ENCODE results near the gene GULP1.
"Not testable (repeated sequence)": the region's sequence is repeated elsewhere in the genome, so short reads cannot be mapped to it uniquely, and the experiment has no call there.

Gene GULP1, protein sequence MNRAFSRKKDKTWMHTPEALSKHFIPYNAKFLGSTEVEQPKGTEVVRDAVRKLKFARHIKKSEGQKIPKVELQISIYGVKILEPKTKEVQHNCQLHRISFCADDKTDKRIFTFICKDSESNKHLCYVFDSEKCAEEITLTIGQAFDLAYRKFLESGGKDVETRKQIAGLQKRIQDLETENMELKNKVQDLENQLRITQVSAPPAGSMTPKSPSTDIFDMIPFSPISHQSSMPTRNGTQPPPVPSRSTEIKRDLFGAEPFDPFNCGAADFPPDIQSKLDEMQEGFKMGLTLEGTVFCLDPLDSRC

DNA sequence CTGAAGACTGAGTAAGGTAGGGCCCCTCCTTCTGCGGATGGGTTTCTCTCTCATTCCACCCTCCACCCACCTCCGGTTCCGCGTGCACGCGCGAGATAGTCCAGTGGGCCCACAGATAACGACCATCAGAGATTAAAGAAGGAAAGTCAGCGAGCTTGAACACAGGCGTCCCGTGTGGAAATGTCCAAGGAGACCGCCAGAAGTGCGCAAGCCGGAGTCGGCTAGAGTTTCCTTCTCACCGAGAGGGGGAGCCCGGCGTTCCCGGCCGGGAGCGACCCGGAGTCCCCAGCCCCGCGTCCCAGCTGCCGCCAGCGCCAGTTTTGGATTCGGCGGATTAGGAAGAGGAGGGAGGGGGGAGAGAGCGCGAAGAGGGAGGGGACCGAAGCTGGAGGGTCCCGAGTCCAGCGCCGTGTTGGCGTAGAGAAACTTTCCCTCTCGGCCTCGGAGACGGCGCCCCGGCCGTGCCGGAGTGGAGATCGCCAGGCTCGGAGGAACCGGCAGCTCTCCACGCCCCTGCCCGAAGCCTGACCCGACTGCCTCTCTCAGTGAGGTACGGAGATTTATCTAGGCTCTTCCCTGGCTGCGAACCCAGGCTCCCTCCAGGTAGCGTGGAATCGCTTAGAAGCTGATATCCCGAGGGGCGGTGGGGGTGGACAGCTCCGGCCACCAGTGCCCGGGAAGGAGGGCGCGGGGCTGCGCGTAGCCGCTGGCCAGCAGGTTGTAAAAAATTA is at the start of gene GULP1:
GULP1 (plus strand) TSS at position 258 of the 731 bp plus-strand sequence. CDS start 185,829 bp downstream, outside the sequence.
- peak in 47 of 56 donors; percentile 8 to 69 (median 38) for DNase-seq

DNA sequence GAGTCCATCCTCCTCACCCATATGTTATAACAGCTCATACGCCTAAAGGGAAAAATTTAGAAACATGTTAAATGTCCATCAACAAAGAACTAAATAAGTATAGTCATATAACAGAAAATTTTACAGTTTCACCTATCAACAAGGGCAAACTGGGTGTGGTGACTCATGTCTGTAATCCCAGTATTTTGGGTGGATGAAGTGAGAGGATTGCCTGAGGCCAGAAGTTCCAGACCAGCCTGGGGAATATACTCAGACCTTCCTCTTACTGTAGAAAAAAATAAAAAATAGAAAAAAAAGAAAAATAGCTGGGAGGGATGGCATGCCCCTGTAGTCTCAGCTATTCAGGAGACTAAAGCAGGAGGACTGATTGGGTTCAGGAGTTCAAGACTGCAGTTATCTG is 48.3 kb upstream of the GULP1 start:
- DNase-seq = no peak

DNA sequence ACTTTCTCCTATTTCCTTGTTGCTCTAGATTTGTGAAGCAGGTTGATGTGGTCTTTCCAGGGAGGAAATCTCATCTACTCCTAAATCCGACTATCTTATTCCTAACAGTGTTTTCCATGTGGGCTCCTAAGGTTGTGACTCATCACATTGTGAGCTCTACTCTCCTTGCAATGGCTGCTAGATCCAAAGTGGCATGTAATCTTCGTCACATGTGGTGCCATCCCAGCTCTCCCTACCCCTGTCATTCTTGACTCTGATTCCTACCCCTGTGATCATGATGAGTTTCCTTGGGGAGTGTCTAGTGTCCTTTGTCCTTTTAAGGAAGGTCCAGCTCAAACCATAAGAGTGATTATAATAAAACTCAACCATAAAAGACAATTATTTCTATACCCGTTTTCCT is 47.3 kb upstream of the GULP1 start:
- no peak for DNase-seq

DNA sequence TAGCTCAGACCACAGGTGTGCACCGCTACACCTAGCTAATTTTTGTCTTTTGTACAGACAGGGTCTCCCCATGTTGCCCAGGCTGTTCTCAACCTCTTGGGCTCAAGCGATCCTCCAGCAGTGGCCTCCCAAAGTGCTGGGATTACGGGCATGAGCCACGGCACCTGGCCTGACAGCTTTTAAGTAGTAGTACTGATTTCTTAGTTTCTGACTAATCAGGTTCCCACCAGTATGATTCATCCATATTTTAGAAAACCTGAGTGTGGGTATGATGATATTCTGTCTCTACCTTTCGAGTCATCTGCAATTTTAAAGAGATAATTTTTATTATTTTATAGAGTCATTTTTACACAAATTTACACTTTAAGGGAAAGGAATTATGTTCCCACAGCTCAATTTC is 46.4 kb upstream of the GULP1 start:
- no peak for DNase-seq

DNA sequence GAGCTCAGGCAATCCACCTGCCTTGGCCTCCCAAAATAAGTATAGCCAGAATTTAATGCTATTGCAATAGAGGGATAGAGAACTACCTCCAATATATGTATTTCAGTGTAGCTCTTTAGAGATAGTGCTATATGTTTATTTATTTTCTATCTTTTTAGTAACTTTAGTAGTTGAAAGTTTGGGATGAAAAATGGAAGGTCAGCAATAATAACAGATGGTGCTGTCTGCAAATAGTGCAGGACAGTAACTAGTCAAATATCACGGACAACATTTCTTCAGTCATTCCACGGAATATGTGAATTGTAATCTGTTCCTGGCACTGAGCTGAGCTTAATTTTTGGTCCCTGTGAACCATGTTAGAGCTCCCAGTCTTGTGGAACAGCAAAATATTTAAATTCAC is 43.2 kb upstream of the GULP1 start:
- DNase-seq = no peak

DNA sequence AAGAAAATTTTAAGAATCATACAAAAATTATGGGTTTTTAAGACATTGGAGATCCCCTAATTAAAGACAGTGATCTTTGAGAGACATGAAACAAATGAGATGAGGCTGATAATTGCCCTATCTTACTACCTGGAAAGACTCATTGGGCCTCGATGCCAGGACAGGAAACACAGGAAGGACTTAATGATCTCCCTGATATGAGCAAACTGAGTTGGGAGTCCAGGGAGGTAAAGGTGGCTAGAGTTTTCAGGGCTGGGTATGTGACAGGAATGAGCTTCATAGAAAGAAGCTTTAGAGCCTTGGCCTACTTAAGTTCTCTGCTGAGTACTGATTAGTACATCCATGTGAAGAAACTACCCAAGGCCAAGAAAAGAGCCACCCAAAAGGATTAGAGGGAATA is 40.6 kb upstream of the GULP1 start:
- DNase-seq = no peak

DNA sequence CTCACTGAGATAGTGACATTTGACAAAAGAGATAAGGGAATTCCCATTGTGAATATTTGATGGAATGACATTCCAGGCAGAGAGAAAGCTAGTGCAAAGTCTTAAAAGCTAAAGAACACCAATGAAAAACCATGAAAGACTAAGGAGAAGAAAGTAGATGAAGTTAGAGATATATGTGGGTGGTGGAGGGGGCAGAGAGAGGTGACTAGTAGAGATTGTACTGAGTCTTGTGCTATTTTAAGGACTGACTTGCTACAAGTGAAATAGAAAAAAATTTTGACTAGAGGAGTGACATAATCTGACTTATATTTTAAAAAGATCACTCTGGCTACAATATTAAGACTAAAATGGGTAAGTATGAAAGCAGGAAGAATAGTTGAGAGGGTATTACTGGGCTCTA is 35.3 kb upstream of the GULP1 start:
- DNase-seq = no peak

DNA sequence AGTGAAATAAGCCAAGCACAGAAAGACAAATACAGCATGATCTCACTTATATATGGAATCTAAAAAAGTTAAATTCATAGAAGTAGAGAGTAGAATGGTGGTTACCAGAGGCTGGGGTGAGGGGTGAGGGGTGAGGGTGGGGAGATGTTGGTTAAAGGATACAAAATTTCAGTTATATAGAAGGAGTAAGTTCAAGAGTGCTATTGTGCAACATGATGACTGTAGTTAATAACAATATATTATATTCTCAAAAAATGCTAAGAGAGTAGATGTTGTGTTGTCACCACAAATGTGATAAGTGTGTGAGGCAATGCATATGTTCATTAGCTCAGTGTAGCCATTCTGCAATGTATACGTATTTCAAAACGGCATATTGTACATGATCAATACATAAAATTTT is 26.4 kb upstream of the GULP1 start:
- no peak for DNase-seq

DNA sequence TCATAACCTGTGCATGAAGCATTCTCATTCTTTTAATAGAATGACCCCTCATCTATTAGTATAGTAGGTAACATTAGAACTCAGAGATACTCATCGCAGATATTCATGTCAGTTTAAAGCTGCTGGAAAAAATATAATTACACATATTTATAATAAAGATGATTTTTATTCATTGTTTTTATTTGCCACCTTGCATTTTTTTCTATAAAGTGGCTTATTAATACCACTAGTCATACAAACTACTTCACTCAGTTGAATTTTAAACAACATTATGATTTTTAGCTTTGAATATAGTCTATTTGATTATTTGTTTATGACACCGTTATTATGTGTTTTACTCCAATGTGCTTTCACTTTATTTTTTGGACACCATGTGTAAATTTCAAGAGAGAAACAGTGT is 23.9 kb upstream of the GULP1 start:
- no peak for DNase-seq

DNA sequence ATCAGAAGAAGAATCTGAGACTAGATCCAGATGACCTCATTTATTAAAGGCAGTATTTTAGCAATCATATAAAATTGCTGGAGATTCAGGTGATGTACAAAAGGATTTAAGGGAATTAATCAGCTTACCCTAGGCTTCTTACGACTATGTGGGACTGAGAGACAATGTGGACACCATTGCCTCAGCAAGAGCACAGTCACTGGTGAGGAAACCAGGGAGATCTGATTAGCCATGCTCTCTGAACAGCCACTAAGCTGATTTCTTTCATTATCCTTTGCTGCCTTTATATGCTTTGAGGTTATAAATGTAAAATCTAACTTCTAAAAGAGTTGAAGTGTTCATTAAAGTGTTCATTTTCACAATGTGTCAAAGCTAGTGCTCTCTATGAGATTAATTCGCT is 22.7 kb upstream of the GULP1 start:
- no peak for DNase-seq

DNA sequence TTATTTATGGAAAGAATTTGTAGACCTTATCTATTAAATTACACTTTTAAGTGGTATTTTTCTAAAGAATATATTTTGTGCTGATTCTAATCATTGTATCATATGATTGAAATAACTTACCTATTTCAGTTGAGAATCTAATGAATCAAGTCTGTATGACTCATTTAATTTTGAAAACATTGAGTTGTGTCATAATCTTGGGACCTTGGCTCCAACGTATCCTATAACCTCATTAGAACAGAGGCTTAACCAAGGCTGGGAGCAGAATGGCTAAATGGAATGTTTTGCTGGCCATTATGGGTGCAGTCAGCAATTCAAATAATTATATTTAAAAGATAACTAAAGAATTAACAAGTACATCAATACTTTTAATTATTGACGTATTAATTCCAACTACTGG is 19.6 kb upstream of the GULP1 start:
- DNase-seq = no peak

DNA sequence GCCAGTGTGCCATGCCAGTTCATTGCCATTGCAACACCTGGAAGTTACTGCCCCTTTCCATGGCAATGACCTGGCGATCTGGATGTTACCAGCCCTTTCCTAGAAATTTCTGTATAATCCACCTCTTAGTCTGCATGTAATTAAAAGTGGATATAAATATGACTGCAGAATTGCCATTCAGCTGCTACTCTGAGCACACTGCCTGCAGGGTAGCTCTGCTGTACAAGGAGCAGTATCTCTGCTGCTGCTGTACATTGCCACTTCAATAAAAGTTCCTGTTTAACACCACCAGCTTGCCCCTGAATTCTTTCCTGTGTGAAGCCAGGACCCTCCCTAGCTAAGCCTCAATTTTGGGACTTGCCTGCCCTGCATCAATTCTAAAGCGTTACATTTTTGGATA is 17.4 kb upstream of the GULP1 start:
- no peak for DNase-seq

DNA sequence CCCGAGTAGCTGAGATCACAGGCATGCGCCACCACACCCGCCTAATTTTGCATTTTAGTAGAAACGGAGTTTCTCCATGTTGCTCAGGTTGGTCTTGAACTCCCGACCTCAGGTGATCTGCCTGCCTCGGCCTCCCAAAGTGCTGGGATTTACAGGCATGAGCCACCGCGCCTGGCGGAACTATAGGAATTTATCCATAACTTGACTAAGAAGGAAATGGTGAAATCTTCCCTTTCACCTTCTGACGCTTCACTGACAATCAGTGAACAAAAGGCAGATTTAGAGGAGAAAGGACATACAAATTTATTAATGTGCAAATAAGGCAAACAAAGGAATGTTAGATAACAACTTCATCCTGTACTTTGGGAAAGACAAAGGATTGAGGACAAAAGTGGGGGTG is 15.4 kb upstream of the GULP1 start:
- no peak for DNase-seq

DNA sequence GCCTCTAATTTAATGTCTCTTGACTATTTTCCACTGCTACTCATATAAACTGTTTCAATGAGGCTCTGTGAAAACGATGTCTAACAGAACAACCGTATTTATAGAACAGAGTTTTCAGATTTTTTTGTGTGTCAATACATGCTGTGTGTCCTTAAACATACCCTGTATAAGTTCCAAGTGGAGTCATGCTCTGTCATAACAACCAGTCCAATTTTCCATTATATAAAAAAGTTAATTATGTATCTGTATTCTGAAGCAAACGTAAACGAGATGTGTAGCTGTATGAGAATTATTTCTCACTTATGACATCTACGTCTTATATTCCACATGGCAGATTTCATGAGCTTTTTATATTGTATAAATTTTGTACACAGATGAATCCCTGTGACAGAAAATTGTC is 13.9 kb upstream of the GULP1 start:
- no peak for DNase-seq

DNA sequence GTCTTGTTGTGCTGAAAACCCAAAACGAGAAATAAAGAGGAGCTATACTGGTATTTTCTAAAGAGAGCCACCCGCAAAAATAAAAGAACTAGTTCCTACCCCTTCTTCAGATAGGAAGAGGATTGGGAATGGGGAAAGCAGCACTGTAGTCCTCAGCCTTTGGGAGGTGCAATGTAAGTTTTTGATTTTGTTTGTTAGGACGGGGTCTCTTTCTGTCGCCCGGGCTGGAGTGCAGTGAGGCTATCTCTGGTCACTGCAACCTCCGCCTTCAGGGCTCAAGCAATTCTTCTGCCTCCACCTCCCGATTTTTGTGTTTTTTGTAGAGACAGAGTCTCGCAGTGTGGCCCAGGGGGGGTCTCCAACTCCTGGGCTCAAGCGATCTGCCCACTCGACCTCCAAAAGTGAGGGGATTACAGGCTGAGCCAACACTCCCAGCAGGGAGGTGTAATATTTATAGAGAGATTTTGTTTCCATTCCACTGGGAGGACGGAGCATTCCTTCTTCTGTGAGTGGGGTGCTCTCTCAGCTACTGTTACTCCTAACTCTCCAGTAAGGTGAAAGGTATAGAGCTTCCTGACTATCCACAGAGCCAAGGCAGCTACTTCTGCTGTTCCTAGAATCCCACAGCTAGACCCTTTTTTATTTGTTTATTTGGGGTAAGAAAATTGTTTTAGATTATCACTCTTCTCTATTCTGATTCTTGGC is 13.1 kb upstream of the GULP1 start:
- DNase-seq = no peak

DNA sequence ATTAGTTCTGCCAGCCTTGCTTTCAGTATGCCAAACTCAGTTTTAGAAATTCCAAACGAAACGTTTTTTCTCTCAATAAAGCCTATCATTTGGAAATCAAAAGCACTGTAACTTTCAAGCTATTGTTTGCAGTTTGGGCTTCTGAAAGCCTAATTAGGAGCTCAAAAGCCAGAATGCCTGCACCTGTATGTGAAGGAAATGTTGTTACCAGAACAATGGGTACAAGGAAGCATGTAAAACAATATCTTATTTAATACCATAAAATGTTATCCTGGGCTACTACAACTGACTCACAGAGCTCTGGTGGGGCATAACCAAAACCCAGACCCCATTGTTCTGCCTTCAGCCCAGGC is 12.6 kb upstream of the GULP1 start:
- no peak for DNase-seq

DNA sequence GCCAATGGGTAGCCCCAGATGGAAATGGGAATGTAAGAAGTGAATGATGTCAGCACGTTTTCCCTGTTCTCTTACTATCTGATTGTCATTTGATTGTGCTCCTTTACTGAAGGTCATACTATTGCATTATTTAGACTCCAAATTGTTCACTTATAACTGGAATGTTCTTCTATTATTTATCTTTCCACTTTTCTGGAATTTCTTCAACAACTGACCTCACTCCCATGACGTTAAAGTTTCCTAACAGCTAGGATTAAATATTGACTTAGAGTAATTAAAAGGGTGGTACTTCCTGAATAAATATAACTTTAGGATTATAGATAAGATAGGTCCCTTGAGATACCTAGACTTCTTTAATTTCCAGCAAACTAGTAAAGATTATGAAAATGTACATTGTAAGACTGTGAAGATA is 10.9 kb upstream of the GULP1 start:
- no peak for DNase-seq

DNA sequence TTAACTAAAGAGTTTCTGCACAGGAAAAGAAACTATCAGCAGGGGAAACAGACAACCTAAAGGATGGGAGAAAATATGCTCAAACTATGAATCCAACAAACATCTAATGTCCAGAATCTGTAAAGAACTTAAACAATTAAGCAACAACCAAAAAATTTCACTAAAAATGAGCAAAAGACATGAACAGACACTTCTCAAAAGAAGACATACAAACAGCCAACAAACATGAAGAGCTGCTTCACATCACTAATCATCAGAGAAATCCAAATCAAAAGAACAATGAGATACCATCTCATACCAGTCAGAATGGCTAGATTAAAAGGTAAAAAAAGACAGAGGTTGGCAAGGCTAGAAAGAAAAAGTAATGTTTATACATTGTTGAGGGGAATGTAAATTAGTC is 8.8 kb upstream of the GULP1 start:
- DNase-seq = no peak

DNA sequence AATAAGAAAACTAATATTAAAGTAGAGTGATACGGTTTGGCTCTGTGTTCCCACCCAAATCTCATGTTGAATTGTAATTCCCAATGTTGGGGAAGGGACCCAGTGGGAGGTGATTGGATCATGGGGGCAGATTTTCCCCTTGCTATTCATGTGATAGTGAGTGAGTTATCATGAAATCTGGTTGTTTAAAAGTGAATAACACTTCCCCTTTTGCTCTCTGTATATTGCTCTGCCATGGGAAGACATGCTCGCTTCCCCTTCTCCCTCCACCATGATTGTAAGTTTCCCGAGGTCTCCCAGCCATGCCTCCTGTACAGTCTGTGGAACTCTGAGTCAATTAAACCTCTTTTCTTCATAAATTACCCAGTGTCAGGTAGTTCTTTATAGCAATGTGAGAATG is 7.4 kb upstream of the GULP1 start:
- DNase-seq = not testable (repeated sequence)

DNA sequence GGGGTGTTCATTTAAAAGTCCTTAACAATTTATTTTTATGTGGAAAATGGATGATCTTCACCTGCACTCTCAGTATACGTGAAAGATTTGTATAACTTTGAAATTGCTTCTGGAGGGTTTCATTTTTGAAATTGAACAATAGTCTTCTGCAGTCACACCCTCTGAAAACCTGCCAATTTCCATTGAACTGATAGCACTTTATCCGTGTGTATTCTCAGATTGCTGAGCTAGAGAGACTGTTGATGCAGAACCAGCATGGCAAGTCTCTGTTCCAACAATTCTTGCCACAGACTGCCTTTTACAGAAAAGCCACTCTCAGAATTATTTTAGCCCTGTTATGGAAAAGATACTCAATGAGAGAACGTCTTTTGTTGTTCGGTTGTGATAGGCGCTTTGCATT is 6.6 kb upstream of the GULP1 start:
- DNase-seq = no peak

DNA sequence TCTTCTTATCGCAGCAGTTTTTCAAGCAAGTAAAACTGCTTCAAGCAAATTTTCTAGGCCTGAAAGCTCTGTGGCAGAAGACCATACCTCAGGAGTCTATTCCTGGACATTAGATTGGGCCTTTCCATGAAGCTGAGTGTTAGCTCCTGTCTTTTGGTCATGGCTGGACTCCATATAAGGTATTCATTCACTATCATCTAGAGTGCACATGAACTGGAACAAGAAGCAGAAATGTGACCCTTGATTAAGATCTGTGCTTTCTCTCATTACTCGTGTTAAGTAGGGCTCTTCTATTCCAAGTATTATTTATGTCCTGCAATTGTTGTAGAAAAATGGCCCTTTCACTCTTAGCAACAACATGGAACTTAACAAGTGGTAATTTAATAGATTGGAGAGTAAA is 5.9 kb upstream of the GULP1 start:
- no peak for DNase-seq

DNA sequence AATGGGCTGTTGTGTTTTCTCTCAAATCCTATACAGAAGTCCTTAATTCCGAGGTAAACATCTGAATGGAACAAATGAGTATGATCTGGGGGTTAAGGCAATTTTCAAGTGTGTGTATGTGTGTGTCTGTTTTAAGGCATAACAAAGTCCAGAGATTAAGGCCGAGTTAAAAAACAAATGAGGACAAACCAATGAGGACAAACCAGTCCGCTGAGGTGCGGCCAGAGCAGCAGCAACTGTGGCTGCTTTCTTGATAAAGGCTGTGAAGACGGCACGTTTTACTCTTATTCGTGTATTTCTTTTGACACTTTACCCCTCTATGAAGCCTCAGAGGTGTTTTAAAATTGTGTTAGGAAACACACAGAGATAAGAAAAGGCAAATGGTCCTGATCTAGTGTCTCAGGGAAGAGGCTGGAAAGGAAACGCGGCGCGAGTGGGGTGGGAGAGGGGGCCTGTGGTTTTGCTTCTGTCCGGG is 495 bp upstream of the GULP1 start:
- no peak for DNase-seq
